Measurements from ENCODE around the gene CPNE4.

DNA sequence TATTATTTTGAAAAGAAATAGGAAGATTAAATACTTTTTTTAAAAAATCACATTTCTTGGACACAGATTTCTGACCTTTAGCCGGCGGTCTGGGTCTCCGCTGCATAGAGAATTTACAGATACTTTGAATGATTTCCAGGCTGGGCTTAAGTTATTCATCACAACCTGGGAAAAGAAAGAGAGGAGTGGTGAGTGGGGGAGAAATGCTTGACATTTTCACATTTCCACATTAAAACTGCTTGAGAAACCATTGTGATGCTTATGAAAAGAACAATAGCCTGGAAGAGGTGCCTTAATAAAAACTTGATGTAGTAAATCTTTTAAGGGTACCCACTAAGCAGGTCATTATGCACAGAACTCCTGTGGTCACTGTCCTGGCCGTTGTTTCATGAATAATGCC is 365.2 kb downstream of the CPNE4 start:
- TF ChIP-seq, protein P1, sequence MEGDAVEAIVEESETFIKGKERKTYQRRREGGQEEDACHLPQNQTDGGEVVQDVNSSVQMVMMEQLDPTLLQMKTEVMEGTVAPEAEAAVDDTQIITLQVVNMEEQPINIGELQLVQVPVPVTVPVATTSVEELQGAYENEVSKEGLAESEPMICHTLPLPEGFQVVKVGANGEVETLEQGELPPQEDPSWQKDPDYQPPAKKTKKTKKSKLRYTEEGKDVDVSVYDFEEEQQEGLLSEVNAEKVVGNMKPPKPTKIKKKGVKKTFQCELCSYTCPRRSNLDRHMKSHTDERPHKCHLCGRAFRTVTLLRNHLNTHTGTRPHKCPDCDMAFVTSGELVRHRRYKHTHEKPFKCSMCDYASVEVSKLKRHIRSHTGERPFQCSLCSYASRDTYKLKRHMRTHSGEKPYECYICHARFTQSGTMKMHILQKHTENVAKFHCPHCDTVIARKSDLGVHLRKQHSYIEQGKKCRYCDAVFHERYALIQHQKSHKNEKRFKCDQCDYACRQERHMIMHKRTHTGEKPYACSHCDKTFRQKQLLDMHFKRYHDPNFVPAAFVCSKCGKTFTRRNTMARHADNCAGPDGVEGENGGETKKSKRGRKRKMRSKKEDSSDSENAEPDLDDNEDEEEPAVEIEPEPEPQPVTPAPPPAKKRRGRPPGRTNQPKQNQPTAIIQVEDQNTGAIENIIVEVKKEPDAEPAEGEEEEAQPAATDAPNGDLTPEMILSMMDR (IDR thresholded peaks at IDR 0.05; ENCODE audit: low read length), result no peak
- no peak for TF ChIP-seq EZH2 (IDR thresholded peaks at IDR 0.05; ENCODE audit: borderline replicate concordance, low read length)

Measured in OCI-LY1 (cell line).